ENCODE measurements around the gene FNDC1. TPM values are rescaled to one million over a fixed set of nuclear protein-coding genes. Genes with fewer than 3 reads are reported as not detected.
"Not testable (repeated sequence)": the region's sequence is repeated elsewhere in the genome, so short reads cannot be mapped to it uniquely, and the experiment has no call there.

The FNDC1 gene
- 1 to 10 TPM in 3 of 6 experiments, under 1 TPM in 3; 0.02 to 2.7 (median 0.85) TPM for total RNA-seq
- long read RNA-seq, result 0 reads

DNA sequence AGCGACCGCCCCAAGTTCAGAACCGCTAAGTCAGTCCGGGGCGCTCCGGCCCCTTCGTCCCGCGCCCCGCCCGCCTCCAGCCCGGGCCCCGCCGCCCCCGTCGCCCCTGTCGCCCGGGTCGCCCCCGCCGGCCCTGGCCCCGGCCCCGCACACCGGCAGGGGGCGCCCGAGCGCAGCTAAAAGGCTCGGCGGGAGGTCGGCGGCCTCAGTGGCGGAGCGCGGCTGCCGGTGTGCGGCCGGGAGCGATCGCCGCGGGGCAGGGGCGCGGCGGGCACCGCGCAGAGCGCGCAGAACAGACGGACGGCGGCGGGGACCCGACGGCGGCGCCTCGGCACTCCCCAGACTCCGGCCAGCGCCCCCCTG is at the start of gene FNDC1:
FNDC1 (plus strand) TSS at position 208 of the 363 bp plus-strand sequence. CDS start 197 bp downstream, outside the sequence.
- DNase-seq (peak in 1 of 3 donors; percentile 47), ATAC-seq (peak; percentile 55 to 65 (median 58))
- intact Hi-C loops (cut with DNase I), result no loop called here
- 0% methylated on average over 5 of the region's 59 CpGs for WGBS (ENCODE audit: insufficient coverage, low coverage, low lambda C conversion rate, missing lambda C conversion rate)
- Histone ChIP-seq H3K4me1 (peaks cover 0 to 5% (median 0%) of the 10 kb centered on the region in 4 donors), H3K36me3 (no peaks in the 10 kb centered on the region), H3K9me3 (no peaks in the 10 kb centered on the region), H3K27me3 (peaks cover 6% of the 10 kb centered on the region in 2 donors), H3K27ac (no peak within 1 kb of the TSS), H3K4me3 (peak within 1 kb of the TSS in 1 of 3 donors; percentile 27)
- TF ChIP-seq, protein P1, sequence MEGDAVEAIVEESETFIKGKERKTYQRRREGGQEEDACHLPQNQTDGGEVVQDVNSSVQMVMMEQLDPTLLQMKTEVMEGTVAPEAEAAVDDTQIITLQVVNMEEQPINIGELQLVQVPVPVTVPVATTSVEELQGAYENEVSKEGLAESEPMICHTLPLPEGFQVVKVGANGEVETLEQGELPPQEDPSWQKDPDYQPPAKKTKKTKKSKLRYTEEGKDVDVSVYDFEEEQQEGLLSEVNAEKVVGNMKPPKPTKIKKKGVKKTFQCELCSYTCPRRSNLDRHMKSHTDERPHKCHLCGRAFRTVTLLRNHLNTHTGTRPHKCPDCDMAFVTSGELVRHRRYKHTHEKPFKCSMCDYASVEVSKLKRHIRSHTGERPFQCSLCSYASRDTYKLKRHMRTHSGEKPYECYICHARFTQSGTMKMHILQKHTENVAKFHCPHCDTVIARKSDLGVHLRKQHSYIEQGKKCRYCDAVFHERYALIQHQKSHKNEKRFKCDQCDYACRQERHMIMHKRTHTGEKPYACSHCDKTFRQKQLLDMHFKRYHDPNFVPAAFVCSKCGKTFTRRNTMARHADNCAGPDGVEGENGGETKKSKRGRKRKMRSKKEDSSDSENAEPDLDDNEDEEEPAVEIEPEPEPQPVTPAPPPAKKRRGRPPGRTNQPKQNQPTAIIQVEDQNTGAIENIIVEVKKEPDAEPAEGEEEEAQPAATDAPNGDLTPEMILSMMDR (IDR thresholded peaks at IDR 0.05), result peak in 1 of 4 donors; percentile 55
- no peak for TF ChIP-seq POLR2A (IDR thresholded peaks at IDR 0.05)

- intact Hi-C loops (cut with DNase I), result no loop called here
- peak; percentile 26 to 53 (median 44) for ATAC-seq
Observed at GRCh38 chr6:159119791-159120190, 49.4 kb upstream of the FNDC1 start.

DNA sequence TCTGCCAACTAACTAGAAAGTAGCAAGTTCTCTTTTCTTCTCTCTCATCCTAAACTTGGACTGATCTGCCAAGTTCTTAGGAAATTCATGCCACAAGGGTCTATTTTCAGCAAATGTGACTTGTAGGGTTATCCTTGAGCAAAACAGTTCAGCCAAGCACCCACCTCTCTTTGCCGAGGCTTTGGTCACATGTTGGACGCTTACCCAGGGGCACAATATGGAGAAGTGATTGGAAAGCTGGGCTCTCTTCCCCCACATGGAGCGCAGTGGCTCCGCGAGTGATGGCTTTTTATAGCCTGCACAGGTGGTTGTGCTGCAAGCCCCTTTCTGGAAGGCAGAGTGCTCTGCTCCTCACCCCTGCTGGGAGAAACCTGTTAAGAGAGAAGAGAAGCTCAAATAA is 47.7 kb upstream of the FNDC1 start:
- Histone ChIP-seq H3K27ac (no peak overlapping the region), H3K4me1 (no peaks in the 10 kb centered on the region), H3K9me3 (no peaks in the 10 kb centered on the region), H3K27me3 (no peaks in the 10 kb centered on the region), H3K4me3 (no peak overlapping the region), H3K36me3 (no peaks in the 10 kb centered on the region)
- intact Hi-C loops (cut with DNase I), result no loop called here
- ATAC-seq (peak in 1 of 4 donors; percentile 11), DNase-seq (no peak)
- no peak for TF ChIP-seq POLR2A (IDR thresholded peaks at IDR 0.05)
- TF ChIP-seq, protein P1 (IDR thresholded peaks at IDR 0.05), result no peak
- WGBS (ENCODE audit: insufficient coverage, low coverage, low lambda C conversion rate, missing lambda C conversion rate), result 43% methylated on average over 3 of the region's 5 CpGs

More at GRCh38 chr6:159119791-159120190, 49.4 kb upstream of the FNDC1 start:
- WGBS (ENCODE audit: insufficient coverage, low coverage, low lambda C conversion rate, missing lambda C conversion rate), result 48% methylated on average over 5 of the region's 7 CpGs
- no peak overlapping the region for H3K27ac ChIP-seq
- no peaks in the 10 kb centered on the region for H3K4me1 ChIP-seq
- no peaks in the 10 kb centered on the region for H3K27me3 ChIP-seq
- TF ChIP-seq POLR2A (IDR thresholded peaks at IDR 0.05), result peak; percentile 34
- TF ChIP-seq, protein P1 (IDR thresholded peaks at IDR 0.05), result no peak
- no peaks in the 10 kb centered on the region for H3K36me3 ChIP-seq
- no peak overlapping the region for H3K4me3 ChIP-seq
- DNase-seq, result no peak
- H3K9me3 ChIP-seq, result no peaks in the 10 kb centered on the region

GRCh38 chr6:159122453-159122852 is 46.7 kb upstream of the FNDC1 start:
- ATAC-seq (no peak), DNase-seq (no peak)
- TF ChIP-seq POLR2A (IDR thresholded peaks at IDR 0.05), result no peak
- TF ChIP-seq, protein P1 (IDR thresholded peaks at IDR 0.05), result no peak
- 68% methylated on average over 3 of the region's 4 CpGs for WGBS (ENCODE audit: insufficient coverage, low coverage, low lambda C conversion rate, missing lambda C conversion rate)
- no peaks in the 10 kb centered on the region for H3K36me3 ChIP-seq
- H3K27ac ChIP-seq, result no peak overlapping the region
- no peaks in the 10 kb centered on the region for H3K9me3 ChIP-seq
- no peak overlapping the region for H3K4me3 ChIP-seq
- intact Hi-C loops (cut with DNase I), result no loop called here
- no peaks in the 10 kb centered on the region for H3K4me1 ChIP-seq
- no peaks in the 10 kb centered on the region for H3K27me3 ChIP-seq

GRCh38 chr6:159123831-159124230 is 45.4 kb upstream of the FNDC1 start:
- DNase-seq; ATAC-seq; H3K4me1 ChIP-seq; H3K9me3 ChIP-seq; H3K27me3 ChIP-seq; H3K4me3 ChIP-seq; intact Hi-C loops (cut with DNase I); H3K36me3 ChIP-seq; H3K27ac ChIP-seq: not testable (repeated sequence)
- WGBS (ENCODE audit: insufficient coverage, low coverage, low lambda C conversion rate, missing lambda C conversion rate), result 89% methylated on average over 2 of the region's 2 CpGs
